MCF 10A (cell line): ENCODE results near the gene PANK2. TPM values are rescaled to one million over a fixed set of nuclear protein-coding genes. Genes with fewer than 3 reads are reported as not detected.
A peak's percentile ranks its signal among the peaks of the same experiment; 100 is the strongest.

Experiments
- BruUV-seq: library from RNA; stranded (reverse); fragments of 400-500 nt; replicated peaks from 2 replicates; lab custom pipeline; 2021; lab: Mats Ljungman, UMichigan
- CTCF ChIA-PET: fragments of 300-600 bp; sonication (Branson Sonifier 250); formaldehyde crosslinking; extraction: SDS; loops from one replicate; lab custom pipeline; 2021; ENCODE audit warnings: antibody characterized with exemption, inconsistent platforms; lab: Yijun Ruan, JAX
- POLR2A ChIA-PET: fragments of 300-600, 350-650 bp; sonication (Branson Sonifier 250); formaldehyde crosslinking; extraction: SDS; loops from one replicate; lab custom pipeline; 2020; ENCODE audit warnings: antibody characterized with exemption, inconsistent platforms; lab: Yijun Ruan, JAX
- DNase-seq: peaks from one replicate; pipeline ENCODE4 v3.0.0-alpha.2; 2018; ENCODE audit not compliant: unreplicated experiment
- H3K27ac Mint-ChIP-seq: one replicate; pipeline ENCODE4 v1.8.0; 2022; ENCODE audit warnings: mild to moderate bottlenecking, low read depth, mixed read lengths; ENCODE audit not compliant: unreplicated experiment
- H3K27me3 Mint-ChIP-seq: one replicate; pipeline ENCODE4 v1.8.0; 2022; ENCODE audit warnings: mixed read lengths; ENCODE audit not compliant: insufficient read depth, unreplicated experiment
- H3K36me3 Mint-ChIP-seq: one replicate; pipeline ENCODE4 v1.8.0; 2022; ENCODE audit warnings: mild to moderate bottlenecking, moderate library complexity, mixed read lengths; ENCODE audit not compliant: insufficient read depth, unreplicated experiment
- H3K4me1 Mint-ChIP-seq: one replicate; pipeline ENCODE4 v1.8.0; 2022; ENCODE audit warnings: mixed read lengths; ENCODE audit not compliant: insufficient read depth, unreplicated experiment
- H3K4me3 Mint-ChIP-seq: one replicate; pipeline ENCODE4 v1.8.0; 2022; ENCODE audit warnings: mild to moderate bottlenecking, moderate library complexity, mixed read lengths; ENCODE audit not compliant: unreplicated experiment
- H3K9me3 Mint-ChIP-seq: one replicate; pipeline ENCODE4 v1.8.0; 2022; ENCODE audit warnings: mixed read lengths; ENCODE audit not compliant: unreplicated experiment
- intact Hi-C: fragments of 100-400 bp; cut with micrococcal nuclease; formaldehyde crosslinking; loops from 2 replicates; pipeline ENCODE4 v1.14.1; 2022
- total RNA-seq: library from RNA; stranded (reverse); gene quantifications from 2 replicates; pipeline ENCODE4 v1.2.3, GENCODE V29; 2022
- TF ChIP-seq, protein P1 (sequence below): fragments of 200-600 bp; IDR thresholded peaks from one replicate; pipeline ENCODE4 v1.8.0; 2022; ENCODE audit warnings: antibody characterized with exemption, mild to moderate bottlenecking; ENCODE audit not compliant: unreplicated experiment

PANK2 gene
- total RNA-seq, 1 experiment from 2014 or later, result 29.2 TPM

DNA sequence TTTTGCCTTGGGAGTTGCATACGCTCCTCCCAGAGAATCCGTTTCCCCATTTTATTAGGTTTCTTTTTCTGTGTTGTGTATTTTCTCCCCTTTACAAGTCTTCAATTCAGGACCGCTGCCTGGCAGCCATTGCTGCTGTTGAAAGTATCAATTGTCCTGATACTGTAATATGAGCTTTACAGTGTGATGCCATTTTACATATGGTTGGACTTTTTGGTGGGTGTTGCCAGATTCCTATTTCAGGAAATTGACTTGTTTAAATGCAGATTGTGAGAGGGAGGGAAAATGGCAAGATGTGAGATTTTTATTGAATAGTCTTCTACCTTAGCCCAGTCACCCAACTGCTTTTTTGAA lies 1.2 kb downstream of the PANK2 start:
- BruUV-seq, result TSS peak; percentile 37
- H3K36me3 Mint-ChIP-seq, result peaks cover 41% of the 10 kb centered on the region
- H3K9me3 Mint-ChIP-seq, result no peaks in the 10 kb centered on the region
- H3K4me1 Mint-ChIP-seq, result peaks cover 19% of the 10 kb centered on the region
- H3K4me3 Mint-ChIP-seq, result peak overlapping the region; percentile 91
- POLR2A ChIA-PET, result interaction anchor here (0.6 to 4.9 kb wide), 39 partner anchors 9 to 268 kb away, joined by 3 to 50 read pairs (median 5); partner anchors contain the start of genes ADISSP, AP5S1 and CENPB
- intact Hi-C loops, result no loop called here
- TF ChIP-seq, protein P1, sequence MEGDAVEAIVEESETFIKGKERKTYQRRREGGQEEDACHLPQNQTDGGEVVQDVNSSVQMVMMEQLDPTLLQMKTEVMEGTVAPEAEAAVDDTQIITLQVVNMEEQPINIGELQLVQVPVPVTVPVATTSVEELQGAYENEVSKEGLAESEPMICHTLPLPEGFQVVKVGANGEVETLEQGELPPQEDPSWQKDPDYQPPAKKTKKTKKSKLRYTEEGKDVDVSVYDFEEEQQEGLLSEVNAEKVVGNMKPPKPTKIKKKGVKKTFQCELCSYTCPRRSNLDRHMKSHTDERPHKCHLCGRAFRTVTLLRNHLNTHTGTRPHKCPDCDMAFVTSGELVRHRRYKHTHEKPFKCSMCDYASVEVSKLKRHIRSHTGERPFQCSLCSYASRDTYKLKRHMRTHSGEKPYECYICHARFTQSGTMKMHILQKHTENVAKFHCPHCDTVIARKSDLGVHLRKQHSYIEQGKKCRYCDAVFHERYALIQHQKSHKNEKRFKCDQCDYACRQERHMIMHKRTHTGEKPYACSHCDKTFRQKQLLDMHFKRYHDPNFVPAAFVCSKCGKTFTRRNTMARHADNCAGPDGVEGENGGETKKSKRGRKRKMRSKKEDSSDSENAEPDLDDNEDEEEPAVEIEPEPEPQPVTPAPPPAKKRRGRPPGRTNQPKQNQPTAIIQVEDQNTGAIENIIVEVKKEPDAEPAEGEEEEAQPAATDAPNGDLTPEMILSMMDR, result no peak
- CTCF ChIA-PET, result interaction anchor here (0.5 to 1.1 kb wide), 7 partner anchors 22 to 358 kb away, joined by 3 read pairs; no protein-coding TSS in a partner anchor
- H3K27ac Mint-ChIP-seq, result peak overlapping the region; percentile 96
- H3K27me3 Mint-ChIP-seq, result no peaks in the 10 kb centered on the region
- DNase-seq, result peak; percentile 47

DNA sequence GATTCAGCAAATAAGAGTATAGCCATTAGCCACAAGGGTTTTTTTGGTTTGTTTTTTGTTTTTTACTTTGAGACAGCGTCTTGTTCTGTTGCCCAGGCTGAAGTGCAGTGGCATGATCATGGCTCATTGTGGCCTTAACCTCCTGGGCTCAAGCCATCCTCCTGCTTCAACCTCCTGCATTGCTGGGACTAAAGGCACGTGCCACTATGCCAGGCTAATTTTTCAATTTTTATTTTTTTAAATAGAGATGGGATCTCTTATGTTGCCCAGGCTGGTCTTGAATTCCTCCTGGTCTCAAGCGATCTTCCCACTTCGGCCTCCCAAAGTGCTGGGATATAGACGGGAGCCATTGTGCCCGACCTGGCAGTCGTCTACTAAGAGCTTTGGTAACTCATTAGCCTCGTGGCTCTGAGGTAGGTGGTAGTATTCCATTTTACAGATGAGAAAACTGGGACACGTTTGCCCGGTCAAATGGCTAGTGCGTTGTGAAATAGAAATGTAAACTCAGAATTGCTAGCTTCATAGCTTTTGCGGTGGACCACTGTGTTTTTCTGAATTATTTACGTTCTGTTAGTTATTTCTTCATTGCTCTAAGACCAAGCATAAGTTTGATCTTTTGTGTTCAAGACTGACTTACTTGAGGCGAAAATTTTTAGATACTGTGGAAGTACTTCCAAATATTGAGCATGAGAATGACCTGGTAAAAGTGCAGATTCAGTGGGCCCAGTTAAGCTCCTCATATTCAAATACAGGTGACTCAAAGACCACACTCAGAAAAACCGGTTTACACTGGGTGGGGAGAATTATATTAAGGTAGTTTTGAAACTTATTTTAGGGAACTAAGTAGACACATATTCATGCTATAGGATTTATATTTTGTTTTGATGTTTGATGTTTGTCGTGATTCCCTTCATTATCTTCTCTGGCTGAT lies 2.1 kb downstream of the PANK2 start:
- peaks cover 41% of the 10 kb centered on the region for H3K36me3 Mint-ChIP-seq
- peaks cover 21% of the 10 kb centered on the region for H3K4me1 Mint-ChIP-seq
- intact Hi-C loops, result no loop called here
- ChIA-PET POLR2A (interaction anchor here (0.6 to 4.9 kb wide), 40 partner anchors 9 to 267 kb away, joined by 3 to 50 read pairs (median 5); partner anchors contain the start of genes ADISSP, AP5S1 and CENPB), CTCF (interaction anchor here (0.5 to 1.4 kb wide), 4 partner anchors 14 to 135 kb away, joined by 3 to 4 read pairs (median 3); no protein-coding TSS in a partner anchor)
- no peaks in the 10 kb centered on the region for H3K9me3 Mint-ChIP-seq
- TF ChIP-seq, protein P1, result no peak
- BruUV-seq, result no TSS peak
- H3K27ac Mint-ChIP-seq, result peak overlapping the region; percentile 96
- peak overlapping the region; percentile 91 for H3K4me3 Mint-ChIP-seq
- DNase-seq, result no peak
- H3K27me3 Mint-ChIP-seq, result no peaks in the 10 kb centered on the region

DNA sequence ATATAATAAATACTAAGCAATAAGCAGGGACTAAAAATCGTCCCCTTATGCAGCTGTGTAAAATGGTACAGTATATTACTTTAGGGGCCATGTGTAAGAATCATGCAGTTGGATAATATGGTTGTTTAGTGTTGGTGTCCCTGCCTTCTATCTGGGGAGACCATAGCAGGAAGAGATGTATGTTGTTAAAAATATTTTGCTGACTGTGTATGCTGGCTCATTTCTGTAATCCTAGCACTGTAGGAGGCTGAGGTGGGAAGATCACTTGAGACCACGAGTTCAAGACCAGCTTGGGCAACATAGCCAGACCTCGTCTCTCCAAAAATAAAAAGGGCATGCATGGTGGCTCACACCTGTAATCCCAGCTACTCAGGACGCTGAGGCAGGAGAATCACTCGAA lies 5.6 kb downstream of the PANK2 start:
- H3K4me1 Mint-ChIP-seq, result peaks cover 30% of the 10 kb centered on the region
- CTCF ChIA-PET, result interaction anchor here (0.6 to 1.4 kb wide), 6 partner anchors 8 to 192 kb away, joined by 3 to 5 read pairs (median 4); no protein-coding TSS in a partner anchor
- BruUV-seq, result no TSS peak

More for the DNA sequence above, 5.6 kb downstream of the PANK2 start:
- intact Hi-C loops, result no loop called here
- H3K27me3 Mint-ChIP-seq, result no peaks in the 10 kb centered on the region
- POLR2A ChIA-PET, result interaction anchor here (0.8 to 1.9 kb wide), 2 partner anchors 38 to 119 kb away, joined by 3 to 4 read pairs; no protein-coding TSS in a partner anchor
- no peaks in the 10 kb centered on the region for H3K9me3 Mint-ChIP-seq
- TF ChIP-seq, protein P1, result no peak
- H3K36me3 Mint-ChIP-seq, result peaks cover 26% of the 10 kb centered on the region
- DNase-seq, result no peak
- H3K27ac Mint-ChIP-seq, result no peak overlapping the region
- no peak overlapping the region for H3K4me3 Mint-ChIP-seq
